Liver (tissue), 9 donors: Measurements from ENCODE around the gene RELN. TPM values are rescaled to one million over a fixed set of nuclear protein-coding genes. Genes with fewer than 3 reads are reported as not detected.

ENCODE experiments used
- DNase-seq: peaks from one replicate; pipeline ENCODE4 v3.0.0-alpha.2; 2017; ENCODE audit warnings: low spot score
- H3K27ac ChIP-seq, 2 donors: one replicate each; pipeline ENCODE4 v1.7.0; 2013; ENCODE audit warnings: inconsistent platforms in 2 of 2, low read length in 2 of 2, control low read depth in 1 of 2, low read depth in 1 of 2, mild to moderate bottlenecking in 1 of 2
- H3K27me3 ChIP-seq, 4 donors: one replicate each; pipeline versions ENCODE4 v1.6.1 to v1.7.0; 2013; ENCODE audit warnings: low read length in 3 of 4, inconsistent platforms in 1 of 4, mild to moderate bottlenecking in 1 of 4, moderate library complexity in 1 of 4; ENCODE audit not compliant: control insufficient read depth in 4 of 4, insufficient read depth in 4 of 4
- H3K36me3 ChIP-seq, 4 donors: one replicate each; pipeline versions ENCODE4 v1.6.1 to v1.7.0; 2013; ENCODE audit warnings: low read length in 3 of 4, mild to moderate bottlenecking in 3 of 4, low read depth in 1 of 4, moderate library complexity in 1 of 4; ENCODE audit not compliant: control insufficient read depth in 4 of 4, insufficient read depth in 3 of 4
- H3K4me1 ChIP-seq, 4 donors: one replicate each; pipeline versions ENCODE4 v1.6.1 to v1.7.0; 2013; ENCODE audit warnings: low read length in 3 of 4, mild to moderate bottlenecking in 3 of 4, moderate library complexity in 1 of 4; ENCODE audit not compliant: control insufficient read depth in 4 of 4, insufficient read depth in 4 of 4
- H3K4me3 ChIP-seq, 3 donors: one replicate each; pipeline versions ENCODE4 v1.6.1 to v1.7.0; 2013; ENCODE audit warnings: low read length in 3 of 3, control low read depth in 1 of 3, low read depth in 1 of 3, mild to moderate bottlenecking in 1 of 3
- H3K9ac ChIP-seq, 2 donors: one replicate each; pipeline ENCODE4 v1.7.0; 2013; ENCODE audit warnings: low read length in 2 of 2, mild to moderate bottlenecking in 2 of 2, moderate library complexity in 2 of 2, control low read depth in 1 of 2, low read depth in 1 of 2
- H3K9me3 ChIP-seq, 4 donors: one replicate each; pipeline versions ENCODE4 v1.6.1 to v1.7.0; 2013; ENCODE audit warnings: low read length in 3 of 4; ENCODE audit not compliant: control insufficient read depth in 4 of 4
- FOXA1 ChIP-seq: IDR thresholded peaks from 2 replicates; pipeline ENCODE4 v1.6.1; 2016; ENCODE audit warnings: antibody characterized with exemption
- FOXA2 ChIP-seq: IDR thresholded peaks from 2 replicates; pipeline ENCODE4 v1.6.1; 2016; ENCODE audit warnings: antibody characterized with exemption
- HNF4A ChIP-seq, 2 donors: conservative IDR thresholded peaks; 2 replicates each; pipeline ENCODE4 v1.6.1; 2016; ENCODE audit warnings: antibody characterized with exemption in 2 of 2, mild to moderate bottlenecking in 2 of 2
- HNF4G ChIP-seq: IDR thresholded peaks from 2 replicates; pipeline ENCODE4 v1.6.1; 2016; ENCODE audit warnings: antibody characterized with exemption
- JUND ChIP-seq, 2 donors: IDR thresholded peaks; 2 replicates each; pipeline ENCODE4 v1.6.1; 2016; ENCODE audit warnings: antibody characterized with exemption in 2 of 2
- NR2F2 ChIP-seq: IDR thresholded peaks from 2 replicates; pipeline ENCODE4 v1.6.1; 2016; ENCODE audit warnings: antibody characterized with exemption
- RXRA ChIP-seq, 2 donors: IDR thresholded peaks; 2 replicates each; pipeline ENCODE4 v1.6.1; 2017 to 2018; ENCODE audit warnings: antibody characterized with exemption in 2 of 2, mild to moderate bottlenecking in 1 of 2
- SP1 ChIP-seq: IDR thresholded peaks from 2 replicates; pipeline ENCODE4 v1.6.1; 2018; ENCODE audit warnings: antibody characterized with exemption, mild to moderate bottlenecking
- TAF1 ChIP-seq: conservative IDR thresholded peaks from 2 replicates; pipeline ENCODE4 v1.6.1; 2016; ENCODE audit warnings: antibody characterized with exemption, mild to moderate bottlenecking
- YY1 ChIP-seq: IDR thresholded peaks from 2 replicates; pipeline ENCODE4 v1.6.1; 2016; ENCODE audit warnings: antibody characterized with exemption, mild to moderate bottlenecking
- WGBS: extraction: QIAGEN DNeasy Blood & Tissue Kit; methylation state at CpG from one replicate; pipeline ENCODE4 v1.1.7; 2013; 5-methylcytosine and 5-hydroxymethylcytosine counted together
- polyA plus RNA-seq, 2 donors: library from polyadenylated mRNA; stranded (reverse) in 1 of 2; unstranded in 1 of 2; fragments of 200-250 nt in 1 of 2; fragments of >200 nt in 1 of 2; fragmentation: Nextera tagmentation in 1 of 2; extraction: Ambion mirVana in 1 of 2; gene quantifications; one replicate each; pipeline versions ENCODE4 v1.2.1 to v1.2.3, GENCODE V29; 2013 to 2015
- total RNA-seq, 2 donors: library from RNA; depleted of rRNA; stranded (reverse); fragments of >200 nt; gene quantifications; one replicate each; pipeline ENCODE4 v1.2.3, GENCODE V29; 2014
- TF ChIP-seq, protein P1 (sequence below): fragments of 150-350 bp; IDR thresholded peaks from 2 replicates; pipeline ENCODE4 v1.5.1; 2017; ENCODE audit warnings: improper control_type of control experiment, low read depth, low read length; ENCODE audit not compliant: missing input control
- TF ChIP-seq, protein P2 (sequence below): IDR thresholded peaks from 2 replicates; pipeline ENCODE4 v1.6.1; 2016; ENCODE audit warnings: antibody characterized with exemption
- TF ChIP-seq, protein P3 (sequence below): IDR thresholded peaks from 2 replicates; pipeline ENCODE4 v1.6.1; 2016; ENCODE audit warnings: antibody characterized with exemption
- TF ChIP-seq, protein P4 (sequence below): IDR thresholded peaks from 2 replicates; pipeline ENCODE4 v1.6.1; 2016; ENCODE audit warnings: antibody characterized with exemption
- donor health status: healthy.
- donor health status: healthy.
- donor health status: healthy.
- donor health status: healthy.
- donor health status: healthy.

RELN gene
- total and polyA plus RNA-seq, 4 donors = 10.0 to 69.8 (median 28.4) TPM

DNA sequence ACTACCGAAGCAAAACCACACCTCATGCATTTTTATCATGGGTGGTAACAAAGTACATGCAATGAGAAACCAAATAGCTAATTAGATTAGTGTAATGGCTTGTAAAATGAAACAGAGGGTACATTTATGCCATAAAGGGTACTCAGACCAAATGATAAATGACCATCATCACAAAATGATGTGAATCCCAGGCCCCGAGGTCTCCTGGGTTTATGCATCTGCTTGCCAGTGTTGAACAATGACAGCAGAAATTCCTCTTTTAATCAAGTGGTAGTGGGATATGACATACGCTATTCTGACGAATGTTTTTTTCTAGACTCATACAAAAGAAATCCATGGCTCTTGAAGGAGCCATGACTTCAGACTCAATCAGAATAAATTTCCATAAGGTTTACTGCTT is 293.9 kb downstream of the RELN start:
- TF ChIP-seq FOXA2 (no peak), NR2F2 (no peak), HNF4G (no peak), RXRA (IDR thresholded peaks at IDR 0.05) (no peak)
- TF ChIP-seq, protein P1, sequence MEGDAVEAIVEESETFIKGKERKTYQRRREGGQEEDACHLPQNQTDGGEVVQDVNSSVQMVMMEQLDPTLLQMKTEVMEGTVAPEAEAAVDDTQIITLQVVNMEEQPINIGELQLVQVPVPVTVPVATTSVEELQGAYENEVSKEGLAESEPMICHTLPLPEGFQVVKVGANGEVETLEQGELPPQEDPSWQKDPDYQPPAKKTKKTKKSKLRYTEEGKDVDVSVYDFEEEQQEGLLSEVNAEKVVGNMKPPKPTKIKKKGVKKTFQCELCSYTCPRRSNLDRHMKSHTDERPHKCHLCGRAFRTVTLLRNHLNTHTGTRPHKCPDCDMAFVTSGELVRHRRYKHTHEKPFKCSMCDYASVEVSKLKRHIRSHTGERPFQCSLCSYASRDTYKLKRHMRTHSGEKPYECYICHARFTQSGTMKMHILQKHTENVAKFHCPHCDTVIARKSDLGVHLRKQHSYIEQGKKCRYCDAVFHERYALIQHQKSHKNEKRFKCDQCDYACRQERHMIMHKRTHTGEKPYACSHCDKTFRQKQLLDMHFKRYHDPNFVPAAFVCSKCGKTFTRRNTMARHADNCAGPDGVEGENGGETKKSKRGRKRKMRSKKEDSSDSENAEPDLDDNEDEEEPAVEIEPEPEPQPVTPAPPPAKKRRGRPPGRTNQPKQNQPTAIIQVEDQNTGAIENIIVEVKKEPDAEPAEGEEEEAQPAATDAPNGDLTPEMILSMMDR = no peak
- no peaks in the 10 kb centered on the region for H3K4me1 ChIP-seq
- no peak for DNase-seq
- no peak overlapping the region for H3K4me3 ChIP-seq
- H3K9ac ChIP-seq = no peak overlapping the region
- 86% methylated on average over 4 of the region's 4 CpGs for WGBS
- H3K27ac ChIP-seq = no peak overlapping the region
- no peaks in the 10 kb centered on the region for H3K9me3 ChIP-seq
- no peaks in the 10 kb centered on the region for H3K36me3 ChIP-seq
- H3K27me3 ChIP-seq = no peaks in the 10 kb centered on the region

DNA sequence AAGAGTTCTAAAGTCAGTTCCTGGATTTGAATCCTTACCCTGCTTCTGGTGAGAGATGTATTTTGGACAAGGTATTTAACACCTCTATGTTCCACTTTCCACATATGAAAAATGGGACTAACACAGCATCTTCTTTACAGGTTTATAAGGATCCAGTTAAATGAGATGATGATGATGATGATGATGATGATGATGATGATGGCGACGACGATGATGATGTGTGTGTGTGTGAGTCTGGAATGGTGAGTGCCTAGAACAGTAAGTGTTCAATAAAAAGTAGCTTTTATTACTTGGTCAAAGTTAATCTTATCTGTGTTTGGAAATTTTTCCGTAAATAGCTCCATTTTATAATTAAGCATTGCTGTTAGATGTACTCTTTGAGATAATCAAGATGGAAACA is 295.2 kb downstream of the RELN start:
- H3K4me3 ChIP-seq = no peak overlapping the region
- WGBS = 91% methylated on average over 4 of the region's 4 CpGs
- H3K27ac ChIP-seq = no peak overlapping the region
- no peaks in the 10 kb centered on the region for H3K27me3 ChIP-seq
- DNase-seq = no peak
- no peaks in the 10 kb centered on the region for H3K9me3 ChIP-seq
- no peaks in the 10 kb centered on the region for H3K4me1 ChIP-seq
- TF ChIP-seq JUND (IDR thresholded peaks at IDR 0.05) = no peak
- TF ChIP-seq, protein P2, sequence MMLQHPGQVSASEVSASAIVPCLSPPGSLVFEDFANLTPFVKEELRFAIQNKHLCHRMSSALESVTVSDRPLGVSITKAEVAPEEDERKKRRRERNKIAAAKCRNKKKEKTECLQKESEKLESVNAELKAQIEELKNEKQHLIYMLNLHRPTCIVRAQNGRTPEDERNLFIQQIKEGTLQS = no peak
- TF ChIP-seq FOXA2 = no peak
- TF ChIP-seq YY1 = no peak
- no peak for TF ChIP-seq HNF4G
- TF ChIP-seq, protein P3, sequence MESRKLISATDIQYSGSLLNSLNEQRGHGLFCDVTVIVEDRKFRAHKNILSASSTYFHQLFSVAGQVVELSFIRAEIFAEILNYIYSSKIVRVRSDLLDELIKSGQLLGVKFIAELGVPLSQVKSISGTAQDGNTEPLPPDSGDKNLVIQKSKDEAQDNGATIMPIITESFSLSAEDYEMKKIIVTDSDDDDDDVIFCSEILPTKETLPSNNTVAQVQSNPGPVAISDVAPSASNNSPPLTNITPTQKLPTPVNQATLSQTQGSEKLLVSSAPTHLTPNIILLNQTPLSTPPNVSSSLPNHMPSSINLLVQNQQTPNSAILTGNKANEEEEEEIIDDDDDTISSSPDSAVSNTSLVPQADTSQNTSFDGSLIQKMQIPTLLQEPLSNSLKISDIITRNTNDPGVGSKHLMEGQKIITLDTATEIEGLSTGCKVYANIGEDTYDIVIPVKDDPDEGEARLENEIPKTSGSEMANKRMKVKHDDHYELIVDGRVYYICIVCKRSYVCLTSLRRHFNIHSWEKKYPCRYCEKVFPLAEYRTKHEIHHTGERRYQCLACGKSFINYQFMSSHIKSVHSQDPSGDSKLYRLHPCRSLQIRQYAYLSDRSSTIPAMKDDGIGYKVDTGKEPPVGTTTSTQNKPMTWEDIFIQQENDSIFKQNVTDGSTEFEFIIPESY = no peak
- no peak for TF ChIP-seq SP1
- no peak for TF ChIP-seq FOXA1
- no peak for TF ChIP-seq RXRA (IDR thresholded peaks at IDR 0.05)
- no peak for TF ChIP-seq HNF4A (conservative IDR thresholded peaks at IDR 0.05)
- H3K9ac ChIP-seq = no peak overlapping the region
- H3K36me3 ChIP-seq = no peaks in the 10 kb centered on the region

DNA sequence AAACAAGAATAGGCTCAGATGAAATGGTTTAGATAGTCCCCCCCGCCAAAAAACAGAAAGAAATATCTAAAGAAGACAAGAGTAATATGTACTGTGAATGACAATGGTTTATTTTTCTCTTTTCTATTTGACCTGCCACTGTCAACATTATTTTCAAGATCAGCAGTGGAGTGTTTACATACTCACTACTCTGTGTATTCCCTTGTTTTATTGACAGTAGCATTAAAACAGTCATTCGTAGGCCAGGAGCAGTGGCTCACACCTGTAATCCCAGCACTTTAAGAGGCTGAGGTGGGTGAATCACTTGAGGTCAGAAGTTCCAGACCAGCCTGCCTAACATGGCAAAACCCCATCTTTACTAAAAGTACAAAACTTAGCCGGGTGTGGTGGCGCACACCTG is 298.2 kb downstream of the RELN start:
- H3K27ac ChIP-seq = no peak overlapping the region
- 75% methylated on average over 4 of the region's 4 CpGs for WGBS
- no peaks in the 10 kb centered on the region for H3K9me3 ChIP-seq
- DNase-seq = no peak
- no peaks in the 10 kb centered on the region for H3K27me3 ChIP-seq
- TF ChIP-seq HNF4G = no peak
- TF ChIP-seq, protein P1 = no peak
- TF ChIP-seq, protein P3 = no peak
- TF ChIP-seq, protein P4, sequence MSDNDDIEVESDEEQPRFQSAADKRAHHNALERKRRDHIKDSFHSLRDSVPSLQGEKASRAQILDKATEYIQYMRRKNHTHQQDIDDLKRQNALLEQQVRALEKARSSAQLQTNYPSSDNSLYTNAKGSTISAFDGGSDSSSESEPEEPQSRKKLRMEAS = no peak
- TF ChIP-seq, protein P2 = no peak
- no peak for TF ChIP-seq TAF1
- TF ChIP-seq JUND (IDR thresholded peaks at IDR 0.05) = no peak
- H3K36me3 ChIP-seq = no peaks in the 10 kb centered on the region
- no peak overlapping the region for H3K9ac ChIP-seq
- no peak overlapping the region for H3K4me3 ChIP-seq
- H3K4me1 ChIP-seq = no peaks in the 10 kb centered on the region
